Measurements from ENCODE around the gene ZBED4.
"Not testable (repeated sequence)": the region's sequence is repeated elsewhere in the genome, so short reads cannot be mapped to it uniquely, and the experiment has no call there.

ZBED4 gene

DNA sequence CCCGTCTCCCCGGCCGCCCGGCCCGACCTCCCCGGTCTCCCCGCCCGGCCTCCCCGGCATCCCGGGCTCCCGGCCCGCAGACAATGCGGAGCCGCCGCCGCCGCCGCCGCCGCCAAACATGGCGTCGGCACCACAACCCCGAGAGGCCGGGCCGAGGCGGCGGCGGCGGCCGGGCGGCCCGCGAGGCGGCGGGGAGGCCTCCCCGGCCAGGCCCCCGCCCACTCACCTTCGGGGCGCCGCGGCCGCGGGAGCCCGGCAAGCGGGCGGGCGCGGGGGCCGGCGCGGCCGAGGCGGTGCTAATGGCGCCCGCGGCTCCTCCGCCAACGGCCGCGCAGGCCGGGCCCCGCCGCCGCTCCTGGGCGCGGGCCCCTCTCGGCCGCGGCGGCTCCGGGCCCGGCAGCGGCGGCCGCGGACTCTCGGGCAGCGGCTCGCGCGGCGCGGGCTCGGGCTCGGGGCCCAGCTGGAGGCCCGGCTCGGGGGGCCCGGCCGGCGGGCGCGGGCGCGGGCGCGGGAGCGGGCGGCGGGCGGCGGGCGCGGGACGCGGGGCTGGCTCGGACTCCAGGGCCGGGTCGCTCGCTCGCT is 26.3 kb upstream of the ZBED4 start:
- DNase-seq (ENCODE audit: low read depth in 2 of 2, low spot score in 1 of 2), result no peak

DNA sequence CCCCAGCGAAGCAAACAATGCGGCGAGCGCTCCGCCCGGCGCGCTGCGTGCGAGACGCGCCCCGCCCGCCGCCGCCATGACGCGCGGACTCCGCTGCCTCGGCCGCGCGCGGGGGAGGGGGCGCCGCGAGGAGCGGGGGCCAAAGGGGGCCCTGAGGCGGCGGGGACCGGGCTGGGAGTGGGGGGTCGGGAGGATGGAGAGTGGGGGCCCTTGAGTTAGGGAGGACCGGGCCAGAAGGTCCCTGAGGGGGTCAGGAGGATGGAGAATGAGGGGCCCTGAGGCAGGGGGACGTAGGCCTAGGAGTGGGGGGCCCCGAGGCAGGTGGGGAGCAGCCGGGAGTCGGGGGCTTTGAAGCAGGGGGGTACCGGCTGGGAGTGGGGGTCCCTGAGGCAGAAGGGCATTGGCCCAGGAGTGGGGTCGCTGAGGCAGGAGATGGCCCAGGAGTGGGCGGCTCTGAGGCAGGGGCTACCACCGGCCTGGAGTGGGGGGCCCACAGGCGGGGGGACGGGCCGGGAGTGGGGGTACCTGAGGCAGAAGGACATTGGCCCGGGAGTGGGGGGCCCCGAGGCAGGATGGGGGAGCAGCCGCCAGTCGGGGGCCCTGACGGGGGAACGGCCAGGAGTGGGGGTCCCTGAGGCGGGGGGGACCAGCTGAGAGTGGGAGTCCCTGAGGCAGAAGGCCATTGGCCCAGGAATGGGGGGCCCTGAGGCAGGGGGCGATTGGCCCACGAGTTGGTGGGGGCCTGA is 25.6 kb upstream of the ZBED4 start, which contains the start of gene BRD1:
TSS of gene BRD1 (minus strand) at position 21 of the 746 bp plus-strand sequence. CDS start 3,556 bp downstream, outside the sequence.
- DNase-seq (ENCODE audit: low read depth in 2 of 2, low spot score in 1 of 2), result no peak

DNA sequence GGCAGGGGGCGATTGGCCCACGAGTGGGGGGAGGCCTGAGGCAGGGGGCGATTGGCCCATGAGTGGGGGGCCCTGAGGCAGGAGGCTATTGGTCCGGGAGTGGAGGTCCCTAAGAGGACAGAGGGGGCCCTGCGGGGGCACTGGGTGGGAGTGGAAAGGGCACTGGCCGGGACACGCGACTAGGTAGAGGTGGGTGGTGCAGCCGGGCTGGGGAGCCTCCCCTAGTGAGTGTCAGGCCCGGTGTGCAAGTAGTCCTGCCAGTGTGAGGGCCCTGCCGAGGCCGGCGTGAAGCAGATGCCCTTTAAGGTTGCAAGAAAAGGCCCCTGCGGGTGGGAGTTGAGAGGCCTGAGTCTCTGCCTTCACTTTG is 25.1 kb upstream of the ZBED4 start:
- DNase-seq (ENCODE audit: low read depth in 2 of 2, low spot score in 1 of 2), result no peak

GRCh38 chr22:49829044-49829853 is 24.4 kb upstream of the ZBED4 start:
- no peak for DNase-seq (ENCODE audit: low read depth in 2 of 2, low spot score in 1 of 2)

GRCh38 chr22:49833340-49834007 is 20.2 kb upstream of the ZBED4 start:
- DNase-seq (ENCODE audit: low read depth in 2 of 2, low spot score in 1 of 2), result no peak

DNA sequence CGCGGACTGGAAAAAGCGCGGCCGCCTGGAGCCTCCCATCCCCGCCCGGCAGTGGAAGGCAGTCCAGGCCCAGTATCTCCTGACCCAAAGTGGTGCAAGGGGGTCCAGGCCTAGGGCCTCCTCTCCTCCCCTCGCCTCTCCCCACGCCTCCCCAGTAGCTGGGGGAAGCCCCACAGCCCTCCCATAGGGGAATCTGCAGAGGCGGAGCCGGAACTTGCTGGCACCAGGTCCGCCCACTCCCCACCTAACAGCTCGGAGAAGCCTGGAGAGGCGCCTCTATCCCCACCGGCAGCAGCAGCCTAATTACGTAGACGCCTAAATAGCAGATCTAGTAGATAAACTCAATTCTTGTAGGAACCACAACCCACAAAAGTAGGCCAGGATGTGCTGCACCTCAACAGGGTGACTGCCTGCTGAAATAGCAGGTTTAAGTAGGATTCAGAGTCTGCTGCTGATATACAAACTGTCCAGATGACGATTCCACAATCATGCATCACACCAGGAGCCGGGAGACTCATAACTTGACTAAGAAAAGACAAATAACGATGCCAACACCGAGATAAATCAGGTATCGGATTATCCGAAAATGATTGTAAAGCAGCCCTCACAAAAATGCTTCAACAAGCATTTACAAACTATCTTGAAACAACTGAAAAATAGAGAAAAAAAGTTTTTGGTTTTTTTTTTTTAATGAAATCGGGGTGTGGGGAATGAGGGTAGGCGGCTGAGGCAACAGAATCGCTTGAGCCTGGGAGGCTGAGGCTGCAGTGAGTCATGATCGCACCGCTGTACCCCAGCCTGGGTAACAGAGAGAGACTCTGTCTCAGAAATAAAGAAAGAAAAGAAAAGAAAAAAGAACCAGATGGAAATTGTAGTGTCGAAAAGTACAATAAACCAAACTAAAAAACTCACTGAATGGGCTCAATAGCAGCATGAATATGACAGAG is 14.6 kb upstream of the ZBED4 start:
- DNase-seq (ENCODE audit: low read depth in 2 of 2, low spot score in 1 of 2), result peak; percentile 52 to 69

DNA sequence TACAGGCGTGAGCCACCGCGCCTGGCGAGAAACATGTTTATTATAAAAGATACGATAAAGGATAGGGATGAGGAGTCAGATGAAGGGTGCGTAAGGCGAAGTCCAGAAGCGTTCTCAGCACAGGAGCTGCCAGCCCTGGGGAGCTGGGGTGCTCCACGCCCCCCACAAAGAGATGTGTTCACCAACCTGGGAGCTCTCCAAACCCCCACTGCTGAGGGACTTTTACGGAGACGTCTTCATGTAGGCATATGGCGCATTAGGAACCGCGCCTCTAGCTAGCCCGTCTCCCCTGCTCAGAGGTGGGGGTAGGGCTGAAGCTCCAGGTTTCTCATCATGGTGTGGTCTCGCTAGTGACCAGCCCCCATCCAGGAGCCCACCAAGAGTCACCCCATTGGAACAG is 8.4 kb upstream of the ZBED4 start:
- DNase-seq (ENCODE audit: low read depth in 2 of 2, low spot score in 1 of 2), result no peak

- DNase-seq (ENCODE audit: low read depth in 2 of 2, low spot score in 1 of 2), result no peak
Measured at GRCh38 chr22:49845666-49846459, 7.8 kb upstream of the ZBED4 start.

DNA sequence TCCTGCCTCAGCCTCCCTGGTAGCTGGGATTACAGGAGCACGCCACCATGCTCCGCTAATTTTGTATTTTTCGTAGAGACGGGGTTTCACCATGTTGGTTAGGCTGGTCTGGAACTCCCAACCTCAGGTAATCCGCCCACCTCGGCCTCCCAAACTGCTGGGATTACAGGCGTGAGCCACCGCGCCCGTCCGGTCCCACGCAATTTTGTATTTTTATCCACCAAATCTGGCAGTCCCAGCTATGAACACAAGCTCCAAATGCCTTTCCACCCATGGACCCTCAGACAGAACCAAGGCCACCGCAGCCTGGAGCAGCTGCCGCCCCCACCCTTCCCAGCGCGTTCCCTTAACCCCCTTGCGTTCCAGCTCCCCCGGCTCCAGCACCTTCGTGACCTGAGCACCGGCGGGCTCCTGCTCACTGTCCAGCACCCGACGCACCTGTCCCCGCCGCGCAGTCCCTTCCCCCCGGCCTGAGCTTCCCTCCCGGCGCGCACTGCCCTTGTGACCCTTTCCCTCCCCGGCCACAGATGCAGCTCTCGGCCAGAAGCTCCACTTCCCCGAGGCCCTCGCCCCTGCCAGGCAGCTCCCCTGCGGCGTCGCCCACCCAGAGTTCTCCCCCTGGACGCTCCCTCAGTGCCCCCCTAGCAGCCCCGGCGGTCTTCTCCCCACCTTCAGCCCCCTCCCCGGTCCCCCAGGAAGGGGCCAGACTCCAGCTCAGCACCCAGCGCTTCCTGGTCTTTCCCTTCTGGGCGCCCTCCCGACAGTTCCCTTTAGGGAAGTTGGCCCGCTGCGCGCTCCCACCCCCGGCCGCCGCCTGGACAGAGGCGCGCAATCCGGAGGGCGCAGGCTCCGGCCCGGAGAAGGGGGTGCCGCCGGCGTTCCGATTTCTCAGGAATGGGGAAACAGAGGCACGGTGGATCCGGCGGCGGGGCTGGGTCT is 5.6 kb upstream of the ZBED4 start:
- no peak for DNase-seq (ENCODE audit: low read depth in 2 of 2, low spot score in 1 of 2)

- no peak for DNase-seq (ENCODE audit: low read depth in 2 of 2, low spot score in 1 of 2)
Measured at GRCh38 chr22:49848690-49849160, 4.9 kb upstream of the ZBED4 start.

- DNase-seq (ENCODE audit: low read depth in 2 of 2, low spot score in 1 of 2), result no peak
Measured at GRCh38 chr22:49849161-49850020, 4.3 kb upstream of the ZBED4 start.

- no peak for DNase-seq (ENCODE audit: low read depth in 2 of 2, low spot score in 1 of 2)
Measured at GRCh38 chr22:49850021-49850911, 3.4 kb upstream of the ZBED4 start.

DNA sequence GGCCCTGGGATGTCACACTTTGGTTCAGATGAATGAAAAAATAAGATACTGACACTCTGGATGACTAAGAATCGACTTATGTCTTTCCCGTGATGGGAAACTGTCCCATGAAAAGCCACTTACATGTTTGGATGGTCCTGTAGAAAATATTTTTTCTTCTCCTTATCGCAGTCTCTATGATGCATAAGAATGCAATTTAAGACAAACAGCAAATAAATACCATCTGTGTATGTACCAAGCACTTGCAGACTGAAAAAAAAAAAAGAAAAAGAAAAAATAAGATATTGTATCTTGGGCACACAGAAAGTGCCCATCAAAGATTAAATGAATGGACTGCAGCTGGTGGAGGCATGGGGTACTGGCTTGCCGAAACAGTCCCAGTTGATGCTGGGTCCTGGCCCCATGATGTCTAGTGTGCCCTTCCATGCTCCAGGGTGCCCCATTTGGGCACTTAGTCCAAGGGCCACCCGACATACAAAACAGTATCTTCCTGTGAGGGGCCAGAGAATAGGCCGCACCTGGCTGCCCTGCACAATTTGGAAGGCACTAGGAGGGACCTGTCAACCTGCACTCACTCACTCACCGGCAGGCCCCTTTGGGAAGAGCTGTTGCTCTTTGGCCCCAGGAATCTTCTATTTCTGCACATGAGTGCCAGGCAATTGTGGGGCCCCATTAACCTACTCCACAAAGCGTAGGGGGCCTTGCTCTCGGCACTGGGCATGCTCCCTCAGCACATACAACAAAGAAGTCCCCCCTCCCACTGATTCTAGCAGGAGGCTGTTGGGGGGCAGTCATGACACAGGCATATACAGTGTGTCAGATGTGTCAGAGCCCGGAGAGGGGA is 2.5 kb upstream of the ZBED4 start:
- no peak for DNase-seq (ENCODE audit: low read depth in 2 of 2, low spot score in 1 of 2)

DNA sequence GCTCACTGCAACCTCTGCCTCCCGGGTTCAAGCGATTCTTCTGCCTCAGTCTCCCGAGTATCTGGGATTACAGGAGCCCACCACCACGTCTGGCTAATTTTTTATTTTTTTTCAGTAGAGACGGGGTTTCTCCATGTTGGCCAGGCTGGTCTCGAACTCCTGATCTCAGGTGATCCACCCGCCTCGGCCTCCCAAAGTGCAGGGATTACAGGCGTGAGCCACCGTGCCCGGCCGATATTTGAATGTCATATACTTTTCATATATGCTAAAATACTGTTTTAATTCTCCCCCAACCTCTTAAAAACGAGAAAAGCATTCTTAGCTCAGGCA is 1.1 kb upstream of the ZBED4 start:
- DNase-seq (ENCODE audit: low read depth in 2 of 2, low spot score in 1 of 2), result not testable (repeated sequence)

- no peak for DNase-seq (ENCODE audit: low read depth in 2 of 2, low spot score in 1 of 2)
Measured at GRCh38 chr22:49853981-49854831, 562 bp downstream of the ZBED4 start.

Measured in stimulated activated CD8-positive, alpha-beta memory T cell treated with anti-CD3 and anti-CD28 coated beads, Interleukin-4, amount 100 ng/mL, for 1 hour (primary cell).